DMS 273 (cell line): ENCODE data around the gene PLEKHA6.

Experiments
- DNase-seq: peaks from one replicate; lab custom pipeline; 2025; ENCODE audit not compliant: unreplicated experiment; lab: John Stamatoyannopoulos, UW

The PLEKHA6 gene

GRCh38 chr1:204357551-204358490 is 1.9 kb downstream of the PLEKHA6 start:
- DNase-seq, result peak; percentile 86

DNA sequence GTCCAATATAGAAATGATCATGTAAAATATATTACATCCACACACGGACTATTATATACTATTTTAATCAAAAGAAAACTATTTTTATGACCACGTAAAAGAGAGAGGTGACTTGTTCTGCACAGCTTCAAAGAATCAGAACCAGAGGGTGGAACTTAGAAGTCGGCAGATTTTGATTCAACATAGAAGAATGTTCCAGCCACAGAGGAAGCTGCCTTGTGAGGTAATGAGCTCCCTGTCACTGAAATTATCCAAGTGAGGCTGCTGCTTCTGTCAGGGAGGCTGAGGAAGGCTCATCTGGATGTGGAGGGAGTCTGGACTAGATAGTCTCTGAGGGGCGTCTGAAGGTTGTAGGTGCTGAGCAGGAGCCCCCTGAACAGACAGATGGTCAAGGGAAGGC is 2.7 kb downstream of the PLEKHA6 start:
- no peak for DNase-seq

- no peak for DNase-seq
Measured at GRCh38 chr1:204355913-204356312, 3.8 kb downstream of the PLEKHA6 start.

GRCh38 chr1:204354579-204354978 is 5.2 kb downstream of the PLEKHA6 start:
- DNase-seq, result no peak

DNA sequence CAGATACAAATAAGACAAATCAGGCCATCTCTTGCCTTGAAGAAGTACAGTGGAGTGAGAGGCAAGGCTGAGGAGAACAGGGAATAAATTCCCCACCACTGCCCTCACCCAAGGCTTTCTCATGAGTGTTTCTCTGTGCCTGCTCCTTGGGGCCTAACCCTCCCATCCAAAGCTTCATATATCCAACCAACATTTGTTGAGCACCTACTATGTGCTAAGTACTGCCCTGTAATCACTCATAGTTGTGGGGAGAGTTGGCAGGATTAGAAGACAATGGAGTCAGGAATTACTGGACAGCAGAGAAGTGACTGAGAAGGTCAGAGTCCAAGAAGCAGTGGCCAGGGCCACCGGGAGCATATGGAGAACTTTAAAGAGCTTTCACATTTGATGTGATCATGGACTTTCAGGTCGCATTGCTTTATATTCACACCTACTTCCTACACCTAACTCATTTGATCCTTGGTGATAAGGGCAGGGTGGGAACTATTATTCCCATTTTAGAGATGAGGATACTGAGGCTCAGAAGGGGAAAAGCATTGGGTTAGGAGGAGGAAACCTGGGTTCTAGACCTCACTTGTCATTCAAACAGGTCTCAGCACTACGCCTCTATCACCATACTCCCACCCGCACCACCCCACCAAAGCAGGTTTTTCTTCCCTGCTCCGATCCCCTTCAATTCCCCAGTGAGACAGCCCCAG is 6.4 kb downstream of the PLEKHA6 start:
- DNase-seq, result no peak

- peak; percentile 96 for DNase-seq
Measured at GRCh38 chr1:204350857-204351573, 8.7 kb downstream of the PLEKHA6 start.

- no peak for DNase-seq
Measured at GRCh38 chr1:204350312-204350711, 9.4 kb downstream of the PLEKHA6 start.

DNA sequence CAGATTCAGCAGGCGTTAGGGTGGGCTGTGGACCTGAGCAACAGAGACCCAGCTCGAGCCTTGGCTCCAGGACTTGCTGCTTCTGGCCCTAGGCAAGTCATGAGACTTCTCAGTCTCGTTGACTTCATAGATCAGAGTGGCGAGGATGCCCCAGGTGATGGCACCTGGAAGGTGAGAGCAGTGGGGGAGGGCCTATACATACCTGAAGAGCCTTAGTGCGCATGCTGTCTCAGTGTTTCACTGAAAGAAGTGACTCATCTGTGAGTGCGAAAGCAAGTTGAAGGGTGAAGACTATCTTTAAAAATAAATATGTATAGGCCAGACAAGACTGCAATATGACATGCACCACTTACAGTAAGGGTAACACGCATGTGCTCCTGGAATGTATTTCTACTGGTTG is 10.1 kb downstream of the PLEKHA6 start:
- no peak for DNase-seq

DNA sequence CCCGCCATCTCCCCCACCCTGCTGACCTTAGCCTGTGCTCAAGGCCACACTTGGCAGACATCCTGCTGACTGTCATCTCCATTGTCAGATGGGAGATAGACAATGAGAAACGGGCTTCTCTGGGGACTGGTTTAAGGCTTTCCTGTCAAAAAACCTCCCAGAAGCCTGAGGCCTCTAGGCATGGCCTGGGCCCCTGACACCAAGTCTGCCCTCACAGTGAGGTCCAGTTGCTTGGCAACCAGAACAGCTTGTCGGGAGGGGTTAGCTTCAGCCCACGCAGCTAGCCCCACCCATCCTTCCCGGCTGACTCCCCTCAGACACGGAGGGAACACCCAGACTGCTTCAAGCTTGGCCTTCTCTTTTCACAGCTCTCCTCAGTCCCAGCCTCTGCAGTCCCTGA is 11.0 kb downstream of the PLEKHA6 start:
- peak; percentile 89 for DNase-seq

DNA sequence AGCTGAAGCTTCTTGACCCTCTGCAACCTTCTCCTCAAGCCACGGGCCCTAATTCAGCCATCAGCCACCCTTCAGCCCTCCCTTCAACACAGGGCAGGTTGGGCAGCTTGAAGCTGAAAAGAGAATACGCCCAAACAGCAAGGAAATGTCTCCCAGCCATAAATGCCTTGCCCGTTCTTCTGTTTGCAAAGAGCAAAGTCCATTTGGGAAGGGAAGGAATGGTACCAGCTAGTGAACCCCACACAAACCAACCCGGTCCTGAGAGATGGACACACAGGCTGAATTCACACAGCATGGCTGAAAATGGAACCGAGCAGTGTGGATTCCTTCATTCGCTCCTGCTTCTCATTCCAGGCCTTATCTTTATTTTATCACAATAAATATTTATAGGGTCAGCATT is 11.5 kb downstream of the PLEKHA6 start:
- no peak for DNase-seq

DNA sequence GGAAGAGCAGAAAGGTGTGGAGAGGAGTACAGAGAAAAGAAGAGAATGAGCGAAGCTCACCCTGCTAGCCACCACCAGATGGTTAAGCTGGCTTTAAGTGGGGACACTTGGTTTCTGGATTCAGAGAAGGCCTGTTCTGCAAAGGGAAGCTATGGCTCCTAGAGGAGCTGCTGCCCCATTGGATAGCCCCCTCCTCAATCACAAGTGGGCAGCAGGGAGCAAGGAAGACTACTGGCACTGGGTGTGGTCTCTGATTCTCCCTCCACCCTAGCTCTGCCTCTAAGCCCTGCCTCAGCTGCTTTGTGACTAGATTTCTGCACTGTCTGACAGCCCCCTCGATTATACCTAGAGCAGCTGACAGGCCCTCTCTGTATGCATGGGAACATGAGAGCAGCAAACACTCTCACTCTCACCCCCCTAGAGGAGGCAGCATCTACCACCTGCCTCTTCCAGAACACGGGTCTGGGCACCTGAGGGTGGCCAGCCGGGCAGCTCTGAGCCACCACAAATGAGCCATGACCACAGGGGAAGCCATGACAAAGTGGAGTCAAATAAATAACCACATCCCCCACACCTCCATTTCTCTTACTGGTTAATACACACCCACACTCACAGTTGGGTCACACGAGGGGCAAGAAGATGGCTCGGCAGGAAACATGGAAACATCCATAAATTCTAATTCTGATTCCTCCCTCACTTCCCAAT is 13.6 kb downstream of the PLEKHA6 start:
- no peak for DNase-seq

DNA sequence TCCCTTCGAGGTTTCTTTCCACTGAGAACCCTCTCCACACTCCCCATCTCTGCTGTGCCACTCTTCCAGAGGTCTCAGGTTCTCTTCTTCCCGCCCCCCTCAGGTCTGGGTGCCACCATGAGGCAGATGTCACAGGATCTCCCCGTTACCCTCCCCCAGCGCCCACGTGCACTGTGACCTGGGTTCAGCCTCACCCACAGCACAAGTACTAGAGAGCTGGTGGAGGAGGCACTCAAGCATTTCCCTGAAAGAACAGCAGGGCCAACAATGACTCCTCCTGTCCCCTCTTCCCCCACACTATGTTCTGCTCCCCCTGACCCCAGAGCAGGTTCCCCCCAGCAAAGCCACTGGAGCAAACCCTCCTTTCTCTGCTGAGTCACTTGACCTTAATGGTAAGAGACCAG is 14.3 kb downstream of the PLEKHA6 start:
- DNase-seq, result no peak

GRCh38 chr1:204344665-204345355 is 14.9 kb downstream of the PLEKHA6 start:
- DNase-seq, result peak; percentile 68

- peak; percentile 46 for DNase-seq
Measured at GRCh38 chr1:204343802-204344201, 15.9 kb downstream of the PLEKHA6 start.

GRCh38 chr1:204343247-204343646 is 16.5 kb downstream of the PLEKHA6 start:
- DNase-seq, result no peak

- no peak for DNase-seq
Measured at GRCh38 chr1:204342310-204342709, 17.4 kb downstream of the PLEKHA6 start.

DNA sequence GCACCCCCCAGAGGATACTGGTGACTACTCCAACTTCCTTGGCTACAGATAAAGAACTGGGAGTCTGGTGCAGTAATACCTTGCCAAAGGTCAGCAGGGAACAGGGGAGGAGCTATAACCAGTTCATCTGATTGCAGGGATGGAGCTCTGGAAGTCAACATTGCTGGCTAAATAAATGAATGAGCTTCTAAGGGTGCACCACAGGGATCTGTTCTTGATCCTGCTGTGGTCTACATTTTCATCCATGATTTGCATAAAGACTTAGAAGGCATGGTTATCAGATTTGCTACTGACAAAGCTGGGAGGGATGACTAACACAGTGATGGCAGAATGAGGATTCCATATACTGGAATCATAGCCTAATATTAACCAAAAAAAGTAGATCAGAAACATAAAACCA is 18.3 kb downstream of the PLEKHA6 start:
- no peak for DNase-seq

GRCh38 chr1:204340081-204340889 is 19.4 kb downstream of the PLEKHA6 start:
- no peak for DNase-seq

GRCh38 chr1:204339541-204339940 is 20.2 kb downstream of the PLEKHA6 start:
- no peak for DNase-seq

DNA sequence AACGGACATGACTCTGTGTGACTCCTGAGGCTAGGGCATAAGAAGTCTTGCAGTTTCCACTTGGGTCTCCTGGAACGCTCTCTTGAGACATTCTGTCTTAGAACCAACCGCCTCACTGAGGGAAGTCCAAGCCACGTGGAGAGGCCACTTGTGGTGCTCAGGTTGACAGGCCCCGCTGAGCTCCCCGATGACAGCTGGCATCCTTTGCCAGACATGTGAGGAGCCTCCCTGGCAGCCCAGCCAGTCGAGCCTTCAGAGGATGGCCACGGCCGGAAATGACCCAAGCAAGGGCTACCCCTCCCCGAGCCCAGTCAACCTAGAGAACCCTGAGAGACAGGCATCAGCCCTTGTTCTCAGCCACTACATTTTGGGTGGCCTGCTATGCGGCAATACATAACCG is 20.7 kb downstream of the PLEKHA6 start:
- DNase-seq, result no peak
